ENCODE data around the gene EDEM3.

DNA sequence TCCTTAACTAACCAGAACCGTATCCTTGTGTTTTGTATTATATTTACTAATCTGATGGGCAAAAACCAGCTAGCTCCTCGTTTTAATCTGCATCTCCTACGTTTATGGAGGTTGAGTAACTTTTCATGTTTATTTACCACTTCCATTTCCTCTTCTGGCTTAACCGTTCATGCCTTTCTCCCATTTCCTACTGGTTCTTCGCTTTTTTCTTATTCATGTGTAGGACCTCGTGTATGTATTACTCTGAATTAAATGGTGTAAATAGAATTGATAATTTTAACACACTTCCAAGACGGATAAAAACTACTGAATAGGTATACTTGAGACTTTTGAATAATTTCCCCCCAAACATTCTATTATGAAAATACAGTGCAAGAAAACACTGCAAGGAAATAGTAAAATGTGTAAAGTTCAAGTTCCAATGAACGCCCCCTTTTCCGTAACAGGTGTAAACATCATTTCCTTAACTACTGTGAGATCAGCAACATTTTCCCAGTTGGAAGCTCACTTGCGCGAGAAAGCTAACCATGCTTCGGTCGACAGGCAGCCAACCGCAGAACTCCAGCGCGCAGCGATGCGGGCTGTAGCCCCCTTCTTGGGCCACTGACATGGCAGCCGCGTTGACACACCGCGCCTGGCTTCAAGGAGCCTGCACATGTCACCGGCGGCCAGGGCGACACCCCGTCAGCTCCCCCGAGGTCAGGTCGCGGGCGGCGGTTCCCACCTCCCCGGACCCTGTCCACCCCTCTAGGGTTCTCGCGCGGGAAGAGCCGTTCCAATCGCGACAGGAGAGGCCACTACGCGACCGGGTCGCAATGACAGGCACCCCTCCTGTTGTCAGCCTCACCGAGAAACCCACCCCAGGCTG is 816 bp downstream of the EDEM3 start:
- TF ChIP-seq EZH2 (IDR thresholded peaks at IDR 0.05; ENCODE audit: borderline replicate concordance, insufficient read depth, low read depth, low read length, poor library complexity, severe bottlenecking), result no peak
- TF ChIP-seq, protein P1, sequence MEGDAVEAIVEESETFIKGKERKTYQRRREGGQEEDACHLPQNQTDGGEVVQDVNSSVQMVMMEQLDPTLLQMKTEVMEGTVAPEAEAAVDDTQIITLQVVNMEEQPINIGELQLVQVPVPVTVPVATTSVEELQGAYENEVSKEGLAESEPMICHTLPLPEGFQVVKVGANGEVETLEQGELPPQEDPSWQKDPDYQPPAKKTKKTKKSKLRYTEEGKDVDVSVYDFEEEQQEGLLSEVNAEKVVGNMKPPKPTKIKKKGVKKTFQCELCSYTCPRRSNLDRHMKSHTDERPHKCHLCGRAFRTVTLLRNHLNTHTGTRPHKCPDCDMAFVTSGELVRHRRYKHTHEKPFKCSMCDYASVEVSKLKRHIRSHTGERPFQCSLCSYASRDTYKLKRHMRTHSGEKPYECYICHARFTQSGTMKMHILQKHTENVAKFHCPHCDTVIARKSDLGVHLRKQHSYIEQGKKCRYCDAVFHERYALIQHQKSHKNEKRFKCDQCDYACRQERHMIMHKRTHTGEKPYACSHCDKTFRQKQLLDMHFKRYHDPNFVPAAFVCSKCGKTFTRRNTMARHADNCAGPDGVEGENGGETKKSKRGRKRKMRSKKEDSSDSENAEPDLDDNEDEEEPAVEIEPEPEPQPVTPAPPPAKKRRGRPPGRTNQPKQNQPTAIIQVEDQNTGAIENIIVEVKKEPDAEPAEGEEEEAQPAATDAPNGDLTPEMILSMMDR (IDR thresholded peaks at IDR 0.05), result no peak
